ENCODE results near the gene NUCB1.

DNA sequence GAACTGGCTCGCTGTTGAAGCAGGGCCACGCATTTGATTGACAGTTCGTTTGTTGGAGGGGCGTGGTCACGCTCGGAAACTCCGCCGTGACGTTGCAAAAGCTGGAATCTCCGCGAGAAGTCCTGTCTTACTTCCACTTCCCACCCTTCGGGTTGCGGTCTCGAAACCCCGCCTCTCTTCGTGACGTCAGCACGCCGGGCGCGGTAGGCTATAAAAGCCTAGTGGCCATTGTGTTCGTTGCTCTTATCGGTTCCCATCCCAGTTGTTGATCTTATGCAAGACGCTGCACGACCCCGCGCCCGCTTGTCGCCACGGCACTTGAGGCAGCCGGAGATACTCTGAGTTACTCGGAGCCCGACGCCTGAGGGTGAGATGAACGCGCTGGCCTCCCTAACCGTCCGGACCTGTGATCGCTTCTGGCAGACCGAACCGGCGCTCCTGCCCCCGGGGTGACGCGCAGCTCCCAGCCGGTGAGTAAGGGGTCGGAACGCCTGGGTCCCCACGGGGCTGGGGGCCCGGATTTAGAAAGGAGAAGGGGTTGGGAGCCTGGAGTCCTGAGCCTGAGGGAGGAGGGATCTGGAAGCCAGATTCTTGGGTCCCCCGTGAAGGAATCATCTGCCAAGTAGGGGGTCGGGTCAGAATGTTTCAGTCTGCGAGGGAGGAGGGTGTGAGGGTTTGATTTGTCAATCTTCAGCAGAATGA lies 27.8 kb upstream of the NUCB1 start, which contains the start of gene PPP1R15A:
- peak; percentile 98 to 99 for TF ChIP-seq POLR2A (IDR thresholded peaks at IDR 0.05)
- TF ChIP-seq, protein P1, sequence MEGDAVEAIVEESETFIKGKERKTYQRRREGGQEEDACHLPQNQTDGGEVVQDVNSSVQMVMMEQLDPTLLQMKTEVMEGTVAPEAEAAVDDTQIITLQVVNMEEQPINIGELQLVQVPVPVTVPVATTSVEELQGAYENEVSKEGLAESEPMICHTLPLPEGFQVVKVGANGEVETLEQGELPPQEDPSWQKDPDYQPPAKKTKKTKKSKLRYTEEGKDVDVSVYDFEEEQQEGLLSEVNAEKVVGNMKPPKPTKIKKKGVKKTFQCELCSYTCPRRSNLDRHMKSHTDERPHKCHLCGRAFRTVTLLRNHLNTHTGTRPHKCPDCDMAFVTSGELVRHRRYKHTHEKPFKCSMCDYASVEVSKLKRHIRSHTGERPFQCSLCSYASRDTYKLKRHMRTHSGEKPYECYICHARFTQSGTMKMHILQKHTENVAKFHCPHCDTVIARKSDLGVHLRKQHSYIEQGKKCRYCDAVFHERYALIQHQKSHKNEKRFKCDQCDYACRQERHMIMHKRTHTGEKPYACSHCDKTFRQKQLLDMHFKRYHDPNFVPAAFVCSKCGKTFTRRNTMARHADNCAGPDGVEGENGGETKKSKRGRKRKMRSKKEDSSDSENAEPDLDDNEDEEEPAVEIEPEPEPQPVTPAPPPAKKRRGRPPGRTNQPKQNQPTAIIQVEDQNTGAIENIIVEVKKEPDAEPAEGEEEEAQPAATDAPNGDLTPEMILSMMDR (IDR thresholded peaks at IDR 0.05), result peak in 3 of 6 experiments; percentile 3 to 48 (median 24)

Measured in thyroid gland (tissue), 4 donors.